ENCODE results near the gene JAG2. TPM values are rescaled to one million over a fixed set of nuclear protein-coding genes. Genes with fewer than 3 reads are reported as not detected.

JAG2 gene
- total and polyA plus RNA-seq, 7 donors = 10.6 to 34.0 (median 25.9) TPM

- H3K4me1 ChIP-seq = no peaks in the 10 kb centered on the region
- 85 to 90% (median 85%) methylated on average over 8 of the region's 8 CpGs for WGBS, 3 donors
- DNase-seq = no peak
- no peak for TF ChIP-seq CTCF (IDR thresholded peaks at IDR 0.05)
- H3K27ac ChIP-seq = no peak overlapping the region
- no peak for ATAC-seq
- no peak overlapping the region for H3K4me3 ChIP-seq
- H3K9me3 ChIP-seq = no peaks in the 10 kb centered on the region
- no peaks in the 10 kb centered on the region for H3K36me3 ChIP-seq (ENCODE audit: insufficient read depth in 1 of 2, low read depth in 1 of 2)
- H3K27me3 ChIP-seq (ENCODE audit: insufficient read depth in 3 of 3, low read length in 2 of 3) = peaks cover 0 to 28% (median 10%) of the 10 kb centered on the region in 3 donors
- intact Hi-C loops (cut with DNase I) = no loop called here
Observed at GRCh38 chr14:105098316-105098715, 70.3 kb downstream of the JAG2 start.

- ATAC-seq (no peak), DNase-seq (no peak)
- Histone ChIP-seq H3K4me1 (no peaks in the 10 kb centered on the region), H3K27me3 (ENCODE audit: insufficient read depth in 3 of 3, low read length in 2 of 3) (peaks cover 0 to 28% (median 6%) of the 10 kb centered on the region in 3 donors), H3K27ac (no peak overlapping the region), H3K9me3 (no peaks in the 10 kb centered on the region), H3K4me3 (no peak overlapping the region), H3K36me3 (ENCODE audit: insufficient read depth in 1 of 2, low read depth in 1 of 2) (no peaks in the 10 kb centered on the region)
- no peak for TF ChIP-seq CTCF (IDR thresholded peaks at IDR 0.05)
- intact Hi-C loops (cut with DNase I) = no loop called here
- 73 to 86% (median 78%) methylated on average over 7 of the region's 7 CpGs for WGBS, 3 donors
Observed at GRCh38 chr14:105097794-105098127, 70.8 kb downstream of the JAG2 start.

GRCh38 chr14:105096206-105096875 is 72.2 kb downstream of the JAG2 start:
- H3K4me1 ChIP-seq = peaks cover 2% of the 10 kb centered on the region
- WGBS, 3 donors = 82 to 90% (median 85%) methylated on average over 10 to 15 of the region's 15 CpGs
- H3K27me3 ChIP-seq (ENCODE audit: insufficient read depth in 3 of 3, low read length in 2 of 3) = peaks cover 0 to 25% (median 6%) of the 10 kb centered on the region in 3 donors
- ATAC-seq (no peak), DNase-seq (no peak)
- intact Hi-C loops (cut with DNase I) = no loop called here
- H3K9me3 ChIP-seq = no peaks in the 10 kb centered on the region
- no peak for TF ChIP-seq CTCF (IDR thresholded peaks at IDR 0.05)
- no peak overlapping the region for H3K4me3 ChIP-seq
- no peaks in the 10 kb centered on the region for H3K36me3 ChIP-seq (ENCODE audit: insufficient read depth in 1 of 2, low read depth in 1 of 2)
- H3K27ac ChIP-seq = no peak overlapping the region

- no peak for ATAC-seq
- no peak for DNase-seq
- H3K4me3 ChIP-seq = no peak overlapping the region
- no peaks in the 10 kb centered on the region for H3K36me3 ChIP-seq (ENCODE audit: insufficient read depth in 1 of 2, low read depth in 1 of 2)
- no peak overlapping the region for H3K27ac ChIP-seq
- TF ChIP-seq CTCF (IDR thresholded peaks at IDR 0.05) = no peak
- peaks cover 0 to 22% (median 6%) of the 10 kb centered on the region in 3 donors for H3K27me3 ChIP-seq (ENCODE audit: insufficient read depth in 3 of 3, low read length in 2 of 3)
- intact Hi-C loops (cut with DNase I) = no loop called here
- 82 to 85% (median 84%) methylated on average over 7 of the region's 7 CpGs for WGBS, 3 donors
- H3K4me1 ChIP-seq = peaks cover 2% of the 10 kb centered on the region
- H3K9me3 ChIP-seq = no peaks in the 10 kb centered on the region
Observed at GRCh38 chr14:105095236-105095805, 73.3 kb downstream of the JAG2 start.
